ENCODE measurements around the gene CHST8.

Gene CHST8

DNA sequence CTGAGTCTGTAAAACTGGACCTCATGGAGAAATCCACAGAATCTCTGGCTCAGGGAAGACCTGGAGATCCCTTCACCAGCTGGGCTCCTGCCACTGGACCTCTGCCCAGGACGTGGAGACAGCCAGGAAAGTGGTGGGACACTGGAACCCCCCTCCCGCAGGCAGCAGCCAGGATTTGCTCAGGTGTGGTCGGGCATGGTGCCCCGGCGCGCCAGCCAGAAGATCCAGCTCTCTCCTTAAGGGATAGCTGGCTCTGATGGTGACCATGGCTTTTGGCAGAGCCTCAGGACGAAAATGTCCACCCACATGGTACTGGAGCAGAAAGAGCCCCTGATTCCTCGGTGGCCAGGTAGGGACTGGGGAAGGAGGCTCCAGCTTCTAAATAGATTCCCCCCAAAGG, 148.4 kb downstream of the CHST8 start:
- Histone ChIP-seq H3K9ac (ENCODE audit: insufficient read length) (no peak overlapping the region), H3K9me3 (ENCODE audit: low read depth, low read length) (no peaks in the 10 kb centered on the region), H3K4me3 (no peak overlapping the region), H3K36me3 (ENCODE audit: insufficient read depth, low read length) (no peaks in the 10 kb centered on the region), H3K27ac (no peak overlapping the region)
- no peak for DNase-seq (ENCODE audit: low read depth, low spot score)
- TF ChIP-seq POLR2AphosphoS5 (IDR thresholded peaks at IDR 0.05; ENCODE audit: borderline replicate concordance, low read depth, low read length) = no peak
- TF ChIP-seq EZH2 (IDR thresholded peaks at IDR 0.05) = no peak
- no peak for TF ChIP-seq FOXP2 (optimal IDR thresholded peaks at IDR 0.05; ENCODE audit: control extremely low read depth, extremely low read length, insufficient read depth)

- Histone ChIP-seq H3K4me3 (no peak overlapping the region), H3K36me3 (ENCODE audit: insufficient read depth, low read length) (no peaks in the 10 kb centered on the region), H3K27ac (no peak overlapping the region), H3K9ac (ENCODE audit: insufficient read length) (no peak overlapping the region), H3K9me3 (ENCODE audit: low read depth, low read length) (no peaks in the 10 kb centered on the region)
- DNase-seq (ENCODE audit: low read depth, low spot score) = no peak
- TF ChIP-seq POLR2AphosphoS5 (IDR thresholded peaks at IDR 0.05; ENCODE audit: borderline replicate concordance, low read depth, low read length) (no peak), EZH2 (IDR thresholded peaks at IDR 0.05) (no peak), FOXP2 (optimal IDR thresholded peaks at IDR 0.05; ENCODE audit: control extremely low read depth, extremely low read length, insufficient read depth) (no peak)
Observed at GRCh38 chr19:33771384-33772101, 149.8 kb downstream of the CHST8 start.

GRCh38 chr19:33772102-33772857, 150.5 kb downstream of the CHST8 start:
- DNase-seq (ENCODE audit: low read depth, low spot score) = no peak
- H3K27ac ChIP-seq = no peak overlapping the region
- no peaks in the 10 kb centered on the region for H3K36me3 ChIP-seq (ENCODE audit: insufficient read depth, low read length)
- no peak for TF ChIP-seq POLR2AphosphoS5 (IDR thresholded peaks at IDR 0.05; ENCODE audit: borderline replicate concordance, low read depth, low read length)
- TF ChIP-seq FOXP2 (optimal IDR thresholded peaks at IDR 0.05; ENCODE audit: control extremely low read depth, extremely low read length, insufficient read depth) = no peak
- TF ChIP-seq EZH2 (IDR thresholded peaks at IDR 0.05) = no peak
- H3K9ac ChIP-seq (ENCODE audit: insufficient read length) = no peak overlapping the region
- H3K9me3 ChIP-seq (ENCODE audit: low read depth, low read length) = no peaks in the 10 kb centered on the region
- H3K4me3 ChIP-seq = no peak overlapping the region

GRCh38 chr19:33772858-33773180, 151.1 kb downstream of the CHST8 start:
- Histone ChIP-seq H3K4me3 (no peak overlapping the region), H3K9ac (ENCODE audit: insufficient read length) (no peak overlapping the region), H3K36me3 (ENCODE audit: insufficient read depth, low read length) (no peaks in the 10 kb centered on the region), H3K9me3 (ENCODE audit: low read depth, low read length) (no peaks in the 10 kb centered on the region), H3K27ac (no peak overlapping the region)
- TF ChIP-seq FOXP2 (optimal IDR thresholded peaks at IDR 0.05; ENCODE audit: control extremely low read depth, extremely low read length, insufficient read depth) (no peak), EZH2 (IDR thresholded peaks at IDR 0.05) (no peak), POLR2AphosphoS5 (IDR thresholded peaks at IDR 0.05; ENCODE audit: borderline replicate concordance, low read depth, low read length) (no peak)
- no peak for DNase-seq (ENCODE audit: low read depth, low spot score)

GRCh38 chr19:33773704-33774624, 152.2 kb downstream of the CHST8 start:
- Histone ChIP-seq H3K4me3 (no peak overlapping the region), H3K36me3 (ENCODE audit: insufficient read depth, low read length) (no peaks in the 10 kb centered on the region), H3K9me3 (ENCODE audit: low read depth, low read length) (no peaks in the 10 kb centered on the region), H3K27ac (no peak overlapping the region), H3K9ac (ENCODE audit: insufficient read length) (no peak overlapping the region)
- TF ChIP-seq FOXP2 (optimal IDR thresholded peaks at IDR 0.05; ENCODE audit: control extremely low read depth, extremely low read length, insufficient read depth) (no peak), POLR2AphosphoS5 (IDR thresholded peaks at IDR 0.05; ENCODE audit: borderline replicate concordance, low read depth, low read length) (no peak), EZH2 (IDR thresholded peaks at IDR 0.05) (no peak)
- no peak for DNase-seq (ENCODE audit: low read depth, low spot score)

- H3K36me3 ChIP-seq (ENCODE audit: insufficient read depth, low read length) = no peaks in the 10 kb centered on the region
- H3K9me3 ChIP-seq (ENCODE audit: low read depth, low read length) = no peaks in the 10 kb centered on the region
- no peak for DNase-seq (ENCODE audit: low read depth, low spot score)
- H3K27ac ChIP-seq = no peak overlapping the region
- H3K4me3 ChIP-seq = no peak overlapping the region
- H3K9ac ChIP-seq (ENCODE audit: insufficient read length) = no peak overlapping the region
- no peak for TF ChIP-seq EZH2 (IDR thresholded peaks at IDR 0.05)
- TF ChIP-seq POLR2AphosphoS5 (IDR thresholded peaks at IDR 0.05; ENCODE audit: borderline replicate concordance, low read depth, low read length) = no peak
- TF ChIP-seq FOXP2 (optimal IDR thresholded peaks at IDR 0.05; ENCODE audit: control extremely low read depth, extremely low read length, insufficient read depth) = no peak
Observed at GRCh38 chr19:33774751-33775150, 153.0 kb downstream of the CHST8 start.

DNA sequence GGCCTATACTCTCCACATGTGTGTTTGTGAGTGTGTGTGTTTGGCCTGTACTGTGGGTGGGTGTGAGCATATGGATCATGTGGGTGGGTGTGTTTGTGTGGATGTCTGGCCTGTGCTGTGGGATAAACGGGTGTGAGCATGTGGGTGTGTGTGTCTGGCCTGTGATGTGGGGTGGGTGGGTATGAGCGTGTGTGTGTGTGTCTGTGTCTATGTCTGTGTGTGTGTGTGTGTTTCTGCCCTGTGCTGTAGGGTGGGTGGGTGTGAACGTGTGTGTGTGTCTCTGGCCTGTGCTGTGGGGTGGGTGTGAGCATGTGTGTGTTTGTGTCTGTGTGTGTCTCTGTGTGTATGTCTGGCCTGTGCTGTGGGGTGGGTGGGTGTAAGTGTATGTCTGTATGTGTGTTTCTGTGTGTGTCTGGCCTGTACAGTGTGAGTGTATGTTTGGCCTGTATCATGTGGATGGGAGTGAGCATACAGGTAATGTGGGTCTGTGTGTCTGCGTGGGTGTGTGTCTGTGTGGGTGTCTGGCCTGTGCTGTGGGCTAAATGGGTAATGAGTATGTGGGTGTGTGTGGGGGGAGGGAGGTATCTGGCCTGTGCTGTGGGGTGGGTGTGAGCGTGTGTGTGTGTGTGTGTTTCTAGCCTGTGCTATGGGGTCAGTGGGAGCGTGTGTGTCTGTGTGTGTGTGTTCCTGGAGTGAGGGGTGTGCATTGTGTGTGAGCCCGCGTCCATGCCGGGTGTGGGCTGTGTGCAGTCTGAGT, 154.2 kb downstream of the CHST8 start:
- H3K27ac ChIP-seq = no peak overlapping the region
- H3K4me3 ChIP-seq = no peak overlapping the region
- H3K36me3 ChIP-seq (ENCODE audit: insufficient read depth, low read length) = no peaks in the 10 kb centered on the region
- no peaks in the 10 kb centered on the region for H3K9me3 ChIP-seq (ENCODE audit: low read depth, low read length)
- no peak for TF ChIP-seq EZH2 (IDR thresholded peaks at IDR 0.05)
- no peak for TF ChIP-seq POLR2AphosphoS5 (IDR thresholded peaks at IDR 0.05; ENCODE audit: borderline replicate concordance, low read depth, low read length)
- TF ChIP-seq FOXP2 (optimal IDR thresholded peaks at IDR 0.05; ENCODE audit: control extremely low read depth, extremely low read length, insufficient read depth) = no peak
- no peak for DNase-seq (ENCODE audit: low read depth, low spot score)
- no peak overlapping the region for H3K9ac ChIP-seq (ENCODE audit: insufficient read length)
